ENCODE data around the gene DCTPP1.
A peak's percentile ranks its signal among the peaks of the same experiment; 100 is the strongest.
"Not testable (repeated sequence)": the region's sequence is repeated elsewhere in the genome, so short reads cannot be mapped to it uniquely, and the experiment has no call there.

Gene DCTPP1

GRCh38 chr16:30398661-30399434, 31.0 kb downstream of the DCTPP1 start:
- H3K27ac ChIP-seq, result peak overlapping the region; percentile 96
- ChIA-PET CTCF (no interaction called here), POLR2A (ENCODE audit: low non-redundant PET) (no interaction called here)
- TF ChIP-seq CTCF (conservative IDR thresholded peaks at IDR 0.05; ENCODE audit: low read depth), result no peak
- DNase-seq (ENCODE audit: low spot score), result no peak

DNA sequence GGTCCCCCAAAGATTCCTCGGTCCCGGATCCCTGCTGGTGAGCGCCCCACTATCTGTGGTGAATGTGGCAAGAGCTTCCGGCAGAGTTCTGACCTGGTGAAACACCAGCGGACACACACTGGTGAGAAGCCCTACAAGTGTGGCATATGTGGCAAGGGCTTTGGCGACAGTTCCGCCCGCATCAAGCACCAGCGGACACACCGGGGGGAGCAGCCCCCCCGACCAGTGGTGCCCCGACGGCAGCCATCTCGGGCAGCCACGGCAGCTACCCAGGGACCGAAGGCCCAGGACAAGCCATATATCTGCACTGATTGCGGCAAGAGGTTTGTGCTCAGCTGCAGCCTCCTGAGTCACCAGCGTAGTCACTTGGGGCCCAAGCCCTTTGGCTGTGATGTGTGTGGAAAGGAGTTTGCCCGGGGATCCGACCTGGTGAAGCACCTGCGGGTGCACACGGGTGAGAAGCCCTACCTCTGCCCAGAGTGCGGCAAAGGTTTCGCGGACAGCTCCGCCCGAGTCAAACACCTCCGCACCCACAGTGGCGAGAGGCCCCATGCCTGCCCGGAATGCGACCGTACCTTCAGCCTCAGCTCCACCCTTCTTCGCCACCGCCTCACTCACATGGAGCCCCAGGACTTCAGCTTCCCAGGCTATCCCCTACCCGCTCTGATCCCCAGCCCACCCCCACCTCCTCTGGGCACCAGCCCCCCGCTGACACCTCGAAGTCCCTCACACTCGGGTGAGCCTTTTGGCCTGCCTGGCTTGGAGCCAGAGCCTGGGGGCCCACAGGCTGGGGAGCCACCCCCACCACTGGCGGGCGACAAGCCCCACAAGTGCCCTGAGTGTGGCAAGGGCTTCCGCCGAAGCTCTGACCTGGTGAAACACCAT, 31.8 kb downstream of the DCTPP1 start:
- no peak for TF ChIP-seq CTCF (conservative IDR thresholded peaks at IDR 0.05; ENCODE audit: low read depth)
- ChIA-PET POLR2A (ENCODE audit: low non-redundant PET) (no interaction called here), CTCF (no interaction called here)
- peak overlapping the region; percentile 96 for H3K27ac ChIP-seq
- no peak for DNase-seq (ENCODE audit: low spot score)

GRCh38 chr16:30397056-30397455, 32.8 kb downstream of the DCTPP1 start:
- CTCF ChIA-PET, result no interaction called here
- no peak for DNase-seq (ENCODE audit: low spot score)
- H3K27ac ChIP-seq, result peak overlapping the region; percentile 96
- TF ChIP-seq CTCF (conservative IDR thresholded peaks at IDR 0.05; ENCODE audit: low read depth), result no peak
- POLR2A ChIA-PET (ENCODE audit: low non-redundant PET), result no interaction called here

DNA sequence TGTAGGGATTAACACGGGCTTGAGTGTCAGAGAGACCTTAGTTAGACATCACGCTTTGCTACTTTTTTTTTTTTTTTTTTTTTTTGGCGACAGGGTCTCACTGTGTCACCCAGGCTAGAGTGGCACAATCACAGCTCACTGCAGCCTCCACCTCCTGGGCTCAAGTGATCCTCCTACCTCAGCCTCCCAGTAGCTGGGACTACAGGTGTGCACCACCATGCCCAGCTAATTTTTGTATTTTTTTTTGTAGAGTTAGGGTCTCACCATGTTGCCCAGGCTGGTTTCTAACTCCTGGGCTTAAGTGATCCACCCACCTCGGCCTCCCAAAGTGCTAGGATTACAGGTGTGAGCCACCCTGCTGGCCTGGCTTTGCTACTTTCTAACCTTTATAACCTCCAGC, 33.2 kb downstream of the DCTPP1 start:
- DNase-seq (ENCODE audit: low spot score); POLR2A ChIA-PET (ENCODE audit: low non-redundant PET); H3K27ac ChIP-seq; CTCF ChIA-PET: not testable (repeated sequence)

GRCh38 chr16:30395992-30396585, 33.7 kb downstream of the DCTPP1 start:
- TF ChIP-seq CTCF (conservative IDR thresholded peaks at IDR 0.05; ENCODE audit: low read depth), result no peak

GRCh38 chr16:30395155-30395991, 34.5 kb downstream of the DCTPP1 start, which contains the start of gene ZNF48:
ZNF48 (plus strand) TSS chr16:30395420; CDS start chr16:30395795, 375 bp downstream.
- peak within 1 kb of the TSS; percentile 78 for H3K27ac ChIP-seq
- peak; percentile 38 for DNase-seq (ENCODE audit: low spot score)
- ChIA-PET CTCF (interaction anchor here (0.6 to 1.5 kb wide), 7 partner anchors 14 to 1280 kb away, joined by 3 to 4 read pairs (median 3); no protein-coding TSS in a partner anchor), POLR2A (ENCODE audit: low non-redundant PET) (interaction anchor here (0.5 to 1.2 kb wide), 2 partner anchors 14 to 17 kb away, joined by 4 to 5 read pairs; no protein-coding TSS in a partner anchor)
- TF ChIP-seq CTCF (conservative IDR thresholded peaks at IDR 0.05; ENCODE audit: low read depth), result peak; percentile 76

More at GRCh38 chr16:30395992-30396585, 33.7 kb downstream of the DCTPP1 start:
- ChIA-PET CTCF (interaction anchor here (0.6 to 1.5 kb wide), 5 partner anchors 18 to 1281 kb away, joined by 3 to 4 read pairs (median 3); no protein-coding TSS in a partner anchor), POLR2A (ENCODE audit: low non-redundant PET) (interaction anchor here (0.5 to 1.2 kb wide), 2 partner anchors 14 to 18 kb away, joined by 4 to 5 read pairs; no protein-coding TSS in a partner anchor)
- no peak for DNase-seq (ENCODE audit: low spot score)
- H3K27ac ChIP-seq, result peak overlapping the region; percentile 78
